Measurements from ENCODE around the gene CDR2L.
"Not testable (repeated sequence)": the region's sequence is repeated elsewhere in the genome, so short reads cannot be mapped to it uniquely, and the experiment has no call there.

CDR2L gene

DNA sequence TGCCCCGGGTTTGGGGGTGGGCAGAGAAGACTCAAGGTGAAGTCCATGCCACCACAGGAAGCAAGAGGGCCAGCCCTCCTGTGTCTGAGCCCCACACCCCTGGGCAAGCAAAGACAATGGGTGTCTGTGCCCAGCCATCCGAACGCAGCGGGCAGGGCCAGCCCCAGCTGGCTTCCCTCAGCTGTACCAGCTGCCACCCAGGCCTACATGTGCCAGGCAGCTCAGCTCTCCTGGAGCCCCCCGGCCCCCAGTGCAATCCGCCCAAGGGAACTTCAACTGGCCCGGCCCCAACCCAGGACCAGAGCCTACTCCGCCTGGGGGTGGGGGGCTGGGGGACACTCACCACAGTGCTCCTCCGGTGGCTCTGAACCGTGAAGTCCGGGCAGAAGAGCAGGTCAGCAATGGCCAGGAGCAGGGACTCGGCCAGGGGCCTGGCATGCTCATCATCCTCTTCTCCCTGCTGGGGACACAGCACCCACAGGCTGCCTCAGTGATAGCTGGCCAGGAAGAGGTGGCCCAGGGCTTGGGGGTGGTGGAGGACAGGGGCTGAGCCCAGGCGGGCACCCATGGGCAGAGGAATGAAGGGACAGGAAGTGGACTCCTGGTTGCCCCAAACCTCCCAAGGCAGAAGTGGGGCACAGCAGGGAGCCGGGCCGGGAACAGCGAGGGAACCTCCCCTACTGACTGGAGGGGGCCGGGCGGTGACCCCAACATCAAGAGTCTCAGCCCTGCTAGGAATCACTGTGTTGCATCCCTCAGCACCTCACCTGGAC, 24.6 kb upstream of the CDR2L start:
- Mint-ChIP-seq H3K27ac (no peak overlapping the region), H3K36me3 (ENCODE audit: low read depth) (no peaks in the 10 kb centered on the region)

DNA sequence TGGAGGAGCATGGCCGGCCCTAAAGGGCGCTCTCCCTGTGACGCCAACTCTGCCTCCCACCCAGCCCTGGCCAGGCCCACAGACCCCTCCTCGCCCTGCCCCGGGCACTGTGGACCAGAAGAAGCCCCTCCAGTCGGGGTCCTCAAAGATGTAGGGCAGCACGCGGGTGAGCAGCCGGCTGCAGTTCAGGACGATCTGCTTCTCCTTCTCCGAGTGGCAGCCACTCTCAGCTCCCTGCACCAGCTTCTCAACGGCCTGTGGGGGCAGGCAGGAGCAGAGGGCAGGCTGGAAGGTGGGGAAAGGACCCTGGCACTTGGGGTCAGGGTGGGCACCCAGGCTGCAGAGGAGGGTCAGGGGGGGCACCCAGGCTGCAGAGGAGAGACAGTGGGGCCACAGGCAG, 23.8 kb upstream of the CDR2L start:
- TF ChIP-seq, protein P1, sequence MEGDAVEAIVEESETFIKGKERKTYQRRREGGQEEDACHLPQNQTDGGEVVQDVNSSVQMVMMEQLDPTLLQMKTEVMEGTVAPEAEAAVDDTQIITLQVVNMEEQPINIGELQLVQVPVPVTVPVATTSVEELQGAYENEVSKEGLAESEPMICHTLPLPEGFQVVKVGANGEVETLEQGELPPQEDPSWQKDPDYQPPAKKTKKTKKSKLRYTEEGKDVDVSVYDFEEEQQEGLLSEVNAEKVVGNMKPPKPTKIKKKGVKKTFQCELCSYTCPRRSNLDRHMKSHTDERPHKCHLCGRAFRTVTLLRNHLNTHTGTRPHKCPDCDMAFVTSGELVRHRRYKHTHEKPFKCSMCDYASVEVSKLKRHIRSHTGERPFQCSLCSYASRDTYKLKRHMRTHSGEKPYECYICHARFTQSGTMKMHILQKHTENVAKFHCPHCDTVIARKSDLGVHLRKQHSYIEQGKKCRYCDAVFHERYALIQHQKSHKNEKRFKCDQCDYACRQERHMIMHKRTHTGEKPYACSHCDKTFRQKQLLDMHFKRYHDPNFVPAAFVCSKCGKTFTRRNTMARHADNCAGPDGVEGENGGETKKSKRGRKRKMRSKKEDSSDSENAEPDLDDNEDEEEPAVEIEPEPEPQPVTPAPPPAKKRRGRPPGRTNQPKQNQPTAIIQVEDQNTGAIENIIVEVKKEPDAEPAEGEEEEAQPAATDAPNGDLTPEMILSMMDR (IDR thresholded peaks at IDR 0.05; ENCODE audit: unreplicated experiment in 3 of 3), result no peak
- Mint-ChIP-seq H3K4me3 (no peak overlapping the region), H3K4me1 (no peaks in the 10 kb centered on the region), H3K9me3 (no peaks in the 10 kb centered on the region), H3K27me3 (ENCODE audit: low read depth) (peaks cover 24% of the 10 kb centered on the region), H3K36me3 (ENCODE audit: low read depth) (no peaks in the 10 kb centered on the region), H3K27ac (no peak overlapping the region)

More for the DNA sequence above, 24.6 kb upstream of the CDR2L start:
- Mint-ChIP-seq H3K27me3 (ENCODE audit: low read depth) (peaks cover 25% of the 10 kb centered on the region), H3K9me3 (no peaks in the 10 kb centered on the region), H3K4me3 (no peak overlapping the region), H3K4me1 (no peaks in the 10 kb centered on the region)
- TF ChIP-seq, protein P1 (IDR thresholded peaks at IDR 0.05; ENCODE audit: unreplicated experiment in 3 of 3), result no peak

DNA sequence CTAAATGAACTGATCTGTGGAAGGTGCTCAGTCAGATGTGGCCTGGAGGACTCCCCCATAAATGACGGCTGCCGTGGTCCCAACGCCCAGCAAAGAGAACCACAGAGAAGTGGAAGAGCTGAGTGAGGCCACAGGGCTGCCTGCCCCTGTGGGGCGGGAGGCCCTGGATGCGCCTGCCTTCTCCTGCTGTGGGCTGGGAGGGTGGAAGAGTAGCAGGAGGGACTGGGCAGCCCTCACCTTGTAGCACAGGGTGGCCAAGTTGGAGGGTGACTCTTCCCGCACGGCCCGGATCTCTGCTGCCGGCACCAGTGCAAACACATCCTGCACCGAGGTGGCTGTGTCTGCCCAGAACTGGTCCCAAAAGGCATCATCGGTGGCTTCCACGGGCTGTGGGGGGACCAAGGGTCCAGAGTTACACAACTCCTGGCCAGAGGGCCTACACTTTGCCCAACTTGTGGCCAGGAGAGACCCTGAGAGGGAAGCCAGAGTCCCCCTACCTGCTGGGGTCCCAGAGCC, 23.1 kb upstream of the CDR2L start:
- H3K27ac Mint-ChIP-seq, result no peak overlapping the region

DNA sequence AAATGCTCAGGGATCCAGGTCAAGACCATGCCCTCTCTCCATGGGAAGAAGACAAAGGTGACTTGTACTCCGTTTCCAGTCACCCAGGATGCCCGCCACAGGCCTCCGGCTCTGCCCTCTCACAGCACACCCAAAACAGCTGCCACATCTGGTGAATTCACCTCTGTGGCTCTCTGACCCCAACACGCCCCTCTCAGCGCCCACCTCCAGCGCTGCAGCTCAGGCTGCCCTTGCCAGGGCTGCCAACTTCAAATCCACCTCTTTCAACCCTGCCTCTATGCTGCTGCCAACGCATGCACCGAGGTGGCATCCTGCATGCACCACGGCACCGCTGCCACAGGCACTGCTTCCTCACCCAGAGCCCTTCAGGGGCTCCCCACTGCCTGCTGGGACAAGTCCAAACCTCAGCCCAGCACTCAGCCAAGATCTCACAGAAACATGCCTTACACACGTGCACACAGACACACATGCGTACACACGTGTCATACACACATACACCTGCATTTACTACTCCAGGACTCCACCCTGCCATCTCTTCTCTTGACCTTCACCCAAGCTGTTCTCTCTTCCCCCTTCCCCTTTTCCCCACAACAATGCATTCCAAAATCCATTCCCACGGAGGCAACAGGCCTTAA, 22.3 kb upstream of the CDR2L start:
- TF ChIP-seq, protein P1 (IDR thresholded peaks at IDR 0.05; ENCODE audit: unreplicated experiment in 3 of 3), result no peak
- no peaks in the 10 kb centered on the region for H3K36me3 Mint-ChIP-seq (ENCODE audit: low read depth)
- H3K9me3 Mint-ChIP-seq, result no peaks in the 10 kb centered on the region
- H3K27ac Mint-ChIP-seq, result no peak overlapping the region
- peaks cover 22% of the 10 kb centered on the region for H3K27me3 Mint-ChIP-seq (ENCODE audit: low read depth)
- no peaks in the 10 kb centered on the region for H3K4me1 Mint-ChIP-seq
- H3K4me3 Mint-ChIP-seq, result no peak overlapping the region

More for the DNA sequence above, 23.1 kb upstream of the CDR2L start:
- TF ChIP-seq, protein P1 (IDR thresholded peaks at IDR 0.05; ENCODE audit: unreplicated experiment in 3 of 3), result no peak
- H3K4me1 Mint-ChIP-seq, result no peaks in the 10 kb centered on the region
- H3K36me3 Mint-ChIP-seq (ENCODE audit: low read depth), result no peaks in the 10 kb centered on the region
- no peaks in the 10 kb centered on the region for H3K9me3 Mint-ChIP-seq
- H3K27me3 Mint-ChIP-seq (ENCODE audit: low read depth), result peaks cover 24% of the 10 kb centered on the region
- no peak overlapping the region for H3K4me3 Mint-ChIP-seq

DNA sequence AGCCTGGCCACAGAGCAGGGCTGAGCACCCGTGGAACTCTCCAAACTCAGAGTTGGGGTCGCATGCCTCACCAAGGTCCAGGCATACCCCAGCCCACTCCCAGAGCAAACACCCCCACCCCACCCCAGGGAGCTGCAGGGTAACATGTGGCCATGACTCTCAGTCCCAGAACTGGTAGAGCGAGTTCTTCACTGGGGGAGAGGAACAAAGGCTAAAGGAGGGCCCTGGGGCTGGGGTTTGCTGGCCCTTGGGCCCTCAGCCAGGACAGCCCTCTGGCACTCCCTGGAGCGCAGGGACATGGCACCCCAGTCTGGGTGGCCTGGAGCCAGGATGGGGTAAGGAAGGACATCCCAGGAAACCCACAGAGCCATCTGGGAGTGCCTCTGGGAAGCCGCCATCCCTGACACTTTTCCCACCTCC, 19.1 kb upstream of the CDR2L start:
- no peaks in the 10 kb centered on the region for H3K36me3 Mint-ChIP-seq (ENCODE audit: low read depth)
- TF ChIP-seq, protein P1 (IDR thresholded peaks at IDR 0.05; ENCODE audit: unreplicated experiment in 3 of 3), result no peak
- peaks cover 6% of the 10 kb centered on the region for H3K4me1 Mint-ChIP-seq
- no peak overlapping the region for H3K27ac Mint-ChIP-seq
- H3K4me3 Mint-ChIP-seq, result no peak overlapping the region
- H3K27me3 Mint-ChIP-seq (ENCODE audit: low read depth), result peaks cover 51% of the 10 kb centered on the region
- no peaks in the 10 kb centered on the region for H3K9me3 Mint-ChIP-seq

DNA sequence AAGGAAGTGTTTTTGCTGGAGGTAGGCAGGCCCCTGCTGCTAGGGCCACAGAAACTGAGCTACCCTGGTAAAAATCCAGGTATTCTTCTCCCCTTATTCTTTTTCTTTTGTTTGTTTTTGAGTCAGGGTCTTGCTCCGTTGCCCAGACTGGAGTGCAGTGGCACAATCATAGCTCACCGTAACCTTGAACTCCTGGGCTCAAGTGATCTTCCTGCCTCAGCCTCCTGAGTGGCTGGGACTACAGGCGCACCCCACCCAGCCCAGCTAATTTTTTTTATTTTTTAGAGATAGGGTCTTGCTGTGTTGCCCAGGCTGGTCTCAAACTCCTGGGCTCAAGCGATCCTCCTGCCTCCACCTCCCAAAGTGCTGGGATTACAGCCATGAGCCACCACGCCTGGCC, 17.9 kb upstream of the CDR2L start:
- not testable (repeated sequence) for H3K9me3 Mint-ChIP-seq

More for the DNA sequence above, 17.9 kb upstream of the CDR2L start:
- H3K27ac Mint-ChIP-seq; H3K4me1 Mint-ChIP-seq; H3K36me3 Mint-ChIP-seq (ENCODE audit: low read depth); H3K4me3 Mint-ChIP-seq: not testable (repeated sequence)
- H3K27me3 Mint-ChIP-seq (ENCODE audit: low read depth), result peaks cover 63% of the 10 kb centered on the region

Measured in nephron (organoid).